ENCODE results near the gene CTIF.

CTIF gene

DNA sequence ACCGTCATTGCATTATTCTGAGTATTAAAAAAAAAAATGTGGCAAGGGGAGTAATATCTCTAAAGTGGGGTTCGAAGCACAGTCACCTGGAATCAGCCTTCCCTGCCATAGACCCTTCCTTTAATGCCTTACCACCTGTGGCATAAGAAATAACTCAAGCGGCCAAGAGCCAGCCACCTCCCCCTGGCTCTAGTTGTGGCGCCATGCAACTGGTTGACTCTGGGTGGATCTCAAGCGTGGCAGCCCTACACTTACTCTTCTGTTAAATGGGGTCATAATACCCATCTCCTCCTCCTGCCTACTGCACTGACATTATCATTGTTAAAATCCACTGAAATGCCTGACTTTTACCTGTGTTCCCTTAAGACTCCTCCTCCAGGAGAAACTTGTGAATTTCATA lies 236.1 kb downstream of the CTIF start:
- Histone ChIP-seq H3K9me2 (replicated peaks; ENCODE audit: insufficient read depth, low read length) (no peaks in the 10 kb centered on the region), H4K20me1 (ENCODE audit: insufficient read depth, low read length) (no peaks in the 10 kb centered on the region), H3F3A (ENCODE audit: insufficient read depth, low read length) (no peaks in the 10 kb centered on the region), H3K4me1 (ENCODE audit: low read length) (peaks cover 14% of the 10 kb centered on the region), H3K79me2 (ENCODE audit: low read length) (0 out of 2 replicates have a peak, but pooled peaks cover 5% of the 10 kb centered on the region), H3K36me3 (replicated peaks; ENCODE audit: insufficient read depth, low read length) (no peaks in the 10 kb centered on the region), H3K27ac (ENCODE audit: low read length) (no peak overlapping the region), H3K9ac (ENCODE audit: low read length) (no peak overlapping the region), H3K27me3 (replicated peaks; ENCODE audit: insufficient read depth, low read length) (no peaks in the 10 kb centered on the region), H2AFZ (ENCODE audit: low read length) (no peak overlapping the region), H3K4me3 (ENCODE audit: low read length) (no peak overlapping the region), H3K9me3 (replicated peaks; ENCODE audit: insufficient read depth, low read length) (no peaks in the 10 kb centered on the region), H3K4me2 (ENCODE audit: low read depth, low read length) (no peak overlapping the region)
- DNase-seq = no peak
- TF ChIP-seq EZH2phosphoT487 (IDR thresholded peaks at IDR 0.05; ENCODE audit: low read length) (no peak), EZH2 (optimal IDR thresholded peaks at IDR 0.05; ENCODE audit: low read depth, low read length) (no peak)
- TF ChIP-seq, protein P1, sequence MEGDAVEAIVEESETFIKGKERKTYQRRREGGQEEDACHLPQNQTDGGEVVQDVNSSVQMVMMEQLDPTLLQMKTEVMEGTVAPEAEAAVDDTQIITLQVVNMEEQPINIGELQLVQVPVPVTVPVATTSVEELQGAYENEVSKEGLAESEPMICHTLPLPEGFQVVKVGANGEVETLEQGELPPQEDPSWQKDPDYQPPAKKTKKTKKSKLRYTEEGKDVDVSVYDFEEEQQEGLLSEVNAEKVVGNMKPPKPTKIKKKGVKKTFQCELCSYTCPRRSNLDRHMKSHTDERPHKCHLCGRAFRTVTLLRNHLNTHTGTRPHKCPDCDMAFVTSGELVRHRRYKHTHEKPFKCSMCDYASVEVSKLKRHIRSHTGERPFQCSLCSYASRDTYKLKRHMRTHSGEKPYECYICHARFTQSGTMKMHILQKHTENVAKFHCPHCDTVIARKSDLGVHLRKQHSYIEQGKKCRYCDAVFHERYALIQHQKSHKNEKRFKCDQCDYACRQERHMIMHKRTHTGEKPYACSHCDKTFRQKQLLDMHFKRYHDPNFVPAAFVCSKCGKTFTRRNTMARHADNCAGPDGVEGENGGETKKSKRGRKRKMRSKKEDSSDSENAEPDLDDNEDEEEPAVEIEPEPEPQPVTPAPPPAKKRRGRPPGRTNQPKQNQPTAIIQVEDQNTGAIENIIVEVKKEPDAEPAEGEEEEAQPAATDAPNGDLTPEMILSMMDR (IDR thresholded peaks at IDR 0.05; ENCODE audit: low read length) = no peak

DNA sequence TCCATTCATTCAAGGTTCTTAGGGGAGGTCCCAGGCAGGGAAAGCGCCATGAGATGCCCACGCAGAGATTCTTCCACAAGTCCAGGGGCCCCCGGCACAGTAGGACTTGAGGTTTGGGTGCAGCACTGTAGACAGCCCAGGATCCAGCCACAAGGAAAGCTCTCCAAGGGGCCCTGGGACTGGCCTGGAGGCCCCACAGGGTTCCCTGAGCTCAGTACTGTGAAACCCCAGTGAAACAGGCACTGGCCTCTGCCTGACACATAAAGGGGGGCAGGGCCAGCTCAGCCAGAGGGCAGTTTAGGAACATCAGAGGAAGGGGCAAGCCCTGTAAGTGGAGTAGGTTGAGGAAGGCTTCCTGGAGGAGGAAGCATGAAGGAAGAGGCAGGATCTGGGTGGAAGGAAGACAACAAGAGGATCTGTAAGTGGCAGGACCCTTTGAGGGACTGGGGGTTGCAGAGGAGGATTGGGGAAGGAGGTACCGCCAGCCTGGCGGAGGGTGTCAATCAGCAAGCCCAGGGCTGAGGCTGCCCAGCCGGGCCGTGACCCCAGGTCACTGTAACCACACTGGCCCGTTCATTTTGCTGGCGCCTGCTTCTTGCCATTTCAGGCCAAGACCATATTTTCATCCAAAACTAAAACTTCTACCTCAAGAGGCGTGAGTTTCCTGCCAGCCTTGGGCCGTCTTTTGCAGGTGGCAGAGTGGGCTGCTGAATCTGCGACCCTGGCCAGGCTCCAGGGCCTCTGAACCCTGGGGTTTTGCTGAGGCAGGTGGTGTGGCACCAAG lies 236.7 kb downstream of the CTIF start:
- Histone ChIP-seq H3F3A (ENCODE audit: insufficient read depth, low read length) (no peaks in the 10 kb centered on the region), H3K4me2 (ENCODE audit: low read depth, low read length) (no peak overlapping the region), H3K36me3 (replicated peaks; ENCODE audit: insufficient read depth, low read length) (no peaks in the 10 kb centered on the region), H3K9me2 (replicated peaks; ENCODE audit: insufficient read depth, low read length) (no peaks in the 10 kb centered on the region), H3K27me3 (replicated peaks; ENCODE audit: insufficient read depth, low read length) (no peaks in the 10 kb centered on the region), H3K79me2 (ENCODE audit: low read length) (0 out of 2 replicates have a peak, but pooled peaks cover 5% of the 10 kb centered on the region), H2AFZ (ENCODE audit: low read length) (no peak overlapping the region), H3K4me3 (ENCODE audit: low read length) (no peak overlapping the region), H3K9ac (ENCODE audit: low read length) (no peak overlapping the region), H3K27ac (ENCODE audit: low read length) (no peak overlapping the region; the same call in 1 of the 2 replicates), H3K4me1 (ENCODE audit: low read length) (peaks cover 14% of the 10 kb centered on the region), H3K9me3 (replicated peaks; ENCODE audit: insufficient read depth, low read length) (no peaks in the 10 kb centered on the region), H4K20me1 (ENCODE audit: insufficient read depth, low read length) (no peaks in the 10 kb centered on the region)
- TF ChIP-seq, protein P1 (IDR thresholded peaks at IDR 0.05; ENCODE audit: low read length) = no peak
- TF ChIP-seq EZH2 (optimal IDR thresholded peaks at IDR 0.05; ENCODE audit: low read depth, low read length) (no peak), EZH2phosphoT487 (IDR thresholded peaks at IDR 0.05; ENCODE audit: low read length) (no peak)
- DNase-seq = peak; percentile 38

DNA sequence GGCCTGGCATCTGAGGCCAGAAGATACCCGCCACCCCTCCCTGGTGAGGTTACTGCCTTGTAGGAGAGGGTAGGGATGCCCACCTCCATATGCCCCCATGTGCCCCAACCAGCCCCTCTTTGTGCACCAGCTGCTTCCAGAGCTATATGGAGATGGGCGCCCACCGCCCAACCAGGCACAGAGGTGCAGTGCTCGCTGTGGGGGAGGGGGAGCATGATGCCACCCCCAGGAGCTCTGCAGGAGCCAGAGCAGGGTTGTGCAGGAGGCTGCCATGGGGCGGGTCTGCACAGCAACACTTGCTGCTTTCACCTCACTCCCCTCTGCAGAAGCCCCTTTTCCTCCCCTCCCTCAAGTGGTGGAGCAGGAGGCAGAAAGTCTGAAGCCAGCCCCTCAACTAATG lies 237.3 kb downstream of the CTIF start:
- no peak overlapping the region; the same call in 1 of the 2 replicates for H3K27ac ChIP-seq (ENCODE audit: low read length)
- H3K36me3 ChIP-seq (replicated peaks; ENCODE audit: insufficient read depth, low read length) = no peaks in the 10 kb centered on the region
- DNase-seq = no peak
- TF ChIP-seq, protein P1 (IDR thresholded peaks at IDR 0.05; ENCODE audit: low read length) = no peak
- no peak for TF ChIP-seq EZH2phosphoT487 (IDR thresholded peaks at IDR 0.05; ENCODE audit: low read length)
- no peak for TF ChIP-seq EZH2 (optimal IDR thresholded peaks at IDR 0.05; ENCODE audit: low read depth, low read length)
- no peak overlapping the region for H2AFZ ChIP-seq (ENCODE audit: low read length)
- H3F3A ChIP-seq (ENCODE audit: insufficient read depth, low read length) = no peaks in the 10 kb centered on the region
- H3K9ac ChIP-seq (ENCODE audit: low read length) = no peak overlapping the region
- H3K4me3 ChIP-seq (ENCODE audit: low read length) = no peak overlapping the region
- no peaks in the 10 kb centered on the region for H3K9me2 ChIP-seq (replicated peaks; ENCODE audit: insufficient read depth, low read length)
- H3K27me3 ChIP-seq (replicated peaks; ENCODE audit: insufficient read depth, low read length) = no peaks in the 10 kb centered on the region
- H3K9me3 ChIP-seq (replicated peaks; ENCODE audit: insufficient read depth, low read length) = no peaks in the 10 kb centered on the region
- peaks cover 14% of the 10 kb centered on the region for H3K4me1 ChIP-seq (ENCODE audit: low read length)
- H4K20me1 ChIP-seq (ENCODE audit: insufficient read depth, low read length) = no peaks in the 10 kb centered on the region
- H3K4me2 ChIP-seq (ENCODE audit: low read depth, low read length) = no peak overlapping the region
- H3K79me2 ChIP-seq (ENCODE audit: low read length) = 0 out of 2 replicates have a peak, but pooled peaks cover 5% of the 10 kb centered on the region

Data from MM.1S (cell line).